Neuronal stem cell (in vitro differentiated cells): ENCODE data around the gene XPR1.

Experiments
- DNase-seq: peaks from one replicate; pipeline ENCODE4 v3.0.0-alpha.2; 2013; ENCODE audit warnings: low spot score
- H2AFZ ChIP-seq: one replicate; pipeline ENCODE4 v1.6.1; 2013; ENCODE audit warnings: mild to moderate bottlenecking, low read length, inconsistent platforms
- H2AK5ac ChIP-seq: 2 replicates; pipeline ENCODE4 v1.6.1; 2013; ENCODE audit warnings: low read depth, mild to moderate bottlenecking, inconsistent platforms, low read length, moderate library complexity, mixed read lengths
- H2BK120ac ChIP-seq: 2 replicates; pipeline ENCODE4 v1.6.1; 2013; ENCODE audit warnings: low read depth, mild to moderate bottlenecking, inconsistent platforms, low read length, moderate library complexity, mixed read lengths
- H2BK12ac ChIP-seq: one replicate; pipeline ENCODE4 v1.6.1; 2013; ENCODE audit warnings: low read length, inconsistent platforms
- H2BK15ac ChIP-seq: 2 replicates; pipeline ENCODE4 v1.6.1; 2013; ENCODE audit warnings: mild to moderate bottlenecking, low read length, inconsistent platforms, mixed read lengths
- H2BK5ac ChIP-seq: one replicate; pipeline ENCODE4 v1.6.1; 2013; ENCODE audit warnings: inconsistent platforms, mild to moderate bottlenecking, low read length, moderate library complexity
- H3K14ac ChIP-seq: one replicate; pipeline ENCODE4 v1.6.1; 2013; ENCODE audit warnings: low read length, inconsistent platforms
- H3K18ac ChIP-seq: 2 replicates; pipeline ENCODE4 v1.6.1; 2013; ENCODE audit warnings: low read length, inconsistent platforms
- H3K23ac ChIP-seq: 2 replicates; pipeline ENCODE4 v1.6.1; 2013; ENCODE audit warnings: low read depth, mild to moderate bottlenecking, mixed read lengths, low read length, inconsistent platforms; ENCODE audit not compliant: poor library complexity
- H3K27ac ChIP-seq: replicated peaks from 3 replicates; pipeline ENCODE4 v1.5.1; 2013; ENCODE audit warnings: low read length, inconsistent platforms
- H3K27me3 ChIP-seq, 3 experiments: 2 replicates each; pipeline ENCODE4 v1.6.1; 2013; ENCODE audit warnings: low read length in 3 of 3, mild to moderate bottlenecking in 2 of 3, inconsistent platforms in 1 of 3, low read depth in 1 of 3, mixed read lengths in 1 of 3, moderate library complexity in 1 of 3; ENCODE audit not compliant: control insufficient read depth in 3 of 3, insufficient read depth in 3 of 3
- H3K36me3 ChIP-seq, 2 donors: replicated peaks in 1 of 2; 2 replicates each; pipeline ENCODE4 v1.6.1; 2013; ENCODE audit warnings: low read length in 2 of 2; ENCODE audit not compliant: control insufficient read depth in 2 of 2, insufficient read depth in 2 of 2
- H3K4ac ChIP-seq: 2 replicates; pipeline ENCODE4 v1.6.1; 2013; ENCODE audit warnings: inconsistent platforms, mild to moderate bottlenecking, low read length, moderate library complexity
- H3K4me1 ChIP-seq, 2 donors: 1 replicate in 1 of 2; 2 replicates in 1 of 2; pipeline ENCODE4 v1.6.1; 2013; ENCODE audit warnings: low read length in 2 of 2, low read depth in 1 of 2; ENCODE audit not compliant: control insufficient read depth in 2 of 2, insufficient read depth in 1 of 2
- H3K4me2 ChIP-seq: one replicate; pipeline ENCODE4 v1.6.1; 2013; ENCODE audit warnings: mild to moderate bottlenecking, low read length, inconsistent platforms; ENCODE audit not compliant: insufficient read depth, poor library complexity, severe bottlenecking
- H3K4me3 ChIP-seq, 2 donors: 2 replicates each; pipeline ENCODE4 v1.5.1; 2013; ENCODE audit warnings: low read length in 2 of 2, mild to moderate bottlenecking in 2 of 2, inconsistent platforms in 1 of 2, moderate library complexity in 1 of 2
- H3K79me1 ChIP-seq: one replicate; pipeline ENCODE4 v1.6.1; 2013; ENCODE audit warnings: low read depth, mild to moderate bottlenecking, inconsistent platforms, low read length, moderate library complexity
- H3K9ac ChIP-seq: one replicate; pipeline ENCODE4 v1.6.1; 2013; ENCODE audit warnings: mild to moderate bottlenecking, low read depth, low read length, inconsistent platforms; ENCODE audit not compliant: poor library complexity
- H3K9me3 ChIP-seq, 2 donors: replicated peaks in 1 of 2; 2 replicates each; pipeline versions ENCODE3 to v1.6.1; 2013; ENCODE audit warnings: low read length in 2 of 2, mild to moderate bottlenecking in 2 of 2, inconsistent platforms in 1 of 2, low read depth in 1 of 2, mixed read lengths in 1 of 2, moderate library complexity in 1 of 2; ENCODE audit not compliant: control insufficient read depth in 2 of 2, insufficient read depth in 1 of 2
- H4K8ac ChIP-seq: one replicate; pipeline ENCODE4 v1.6.1; 2013; ENCODE audit warnings: low read depth, mild to moderate bottlenecking, inconsistent platforms, low read length, moderate library complexity
- H4K91ac ChIP-seq: one replicate; pipeline ENCODE4 v1.6.1; 2013; ENCODE audit warnings: low read length, low read depth, mild to moderate bottlenecking, inconsistent platforms; ENCODE audit not compliant: poor library complexity
- WGBS, 2 donors: extraction: QIAGEN DNeasy Blood & Tissue Kit; methylation state at CpG; one replicate each; pipeline ENCODE4 v1.1.7; 2013; ENCODE audit warnings: missing lambda C conversion rate in 2 of 2, mixed read lengths in 1 of 2; ENCODE audit not compliant: insufficient read length in 2 of 2, insufficient replicate concordance in 1 of 2; ENCODE audit errors: extremely low coverage in 2 of 2; 5-methylcytosine and 5-hydroxymethylcytosine counted together

The XPR1 gene

GRCh38 chr1:180595966-180596365, 35.9 kb upstream of the XPR1 start:
- no peak overlapping the region for H3K9ac ChIP-seq
- no CpG with 5 or more reads among the region's 2 CpGs for WGBS, 2 donors
- DNase-seq, result no peak
- no peak overlapping the region for H4K8ac ChIP-seq
- no peak overlapping the region for H2AK5ac ChIP-seq
- H3K14ac ChIP-seq, result no peak overlapping the region
- no peaks in the 10 kb centered on the region for H3K9me3 ChIP-seq
- no peak overlapping the region for H2BK15ac ChIP-seq
- H3K4me3 ChIP-seq, result no peak overlapping the region
- no peaks in the 10 kb centered on the region for H3K79me1 ChIP-seq
- H3K4ac ChIP-seq, result no peak overlapping the region
- H3K4me2 ChIP-seq, result no peak overlapping the region
- no peaks in the 10 kb centered on the region for H3K27me3 ChIP-seq
- H2BK12ac ChIP-seq, result no peak overlapping the region
- H4K91ac ChIP-seq, result no peak overlapping the region
- no peak overlapping the region for H3K18ac ChIP-seq
- no peak overlapping the region for H3K27ac ChIP-seq
- H3K4me1 ChIP-seq, result peaks cover 15 to 16% of the 10 kb centered on the region in 2 donors
- H2BK5ac ChIP-seq, result no peak overlapping the region
- H3K36me3 ChIP-seq, result no peaks in the 10 kb centered on the region
- no peak overlapping the region for H2AFZ ChIP-seq
- no peak overlapping the region for H3K23ac ChIP-seq
- H2BK120ac ChIP-seq, result no peak overlapping the region

- Histone ChIP-seq H4K91ac (no peak overlapping the region), H3K4me1 (peaks cover 15 to 16% of the 10 kb centered on the region in 2 donors), H3K27me3 (peaks cover 0 to 4% (median 0%) of the 10 kb centered on the region in 3 experiments), H3K9ac (no peak overlapping the region), H3K36me3 (no peaks in the 10 kb centered on the region), H4K8ac (no peak overlapping the region), H3K4me3 (no peak overlapping the region), H3K23ac (no peak overlapping the region), H3K4me2 (no peak overlapping the region), H2BK12ac (no peak overlapping the region), H2AK5ac (no peak overlapping the region), H3K9me3 (no peaks in the 10 kb centered on the region), H3K79me1 (no peaks in the 10 kb centered on the region), H3K4ac (no peak overlapping the region), H2BK120ac (no peak overlapping the region), H3K14ac (no peak overlapping the region), H3K18ac (no peak overlapping the region), H2BK15ac (no peak overlapping the region), H2AFZ (no peak overlapping the region), H2BK5ac (no peak overlapping the region), H3K27ac (no peak overlapping the region)
- no peak for DNase-seq
Measured at GRCh38 chr1:180597520-180597919, 34.3 kb upstream of the XPR1 start.

- no peak for DNase-seq
- no peak overlapping the region for H2BK15ac ChIP-seq
- H4K8ac ChIP-seq, result no peak overlapping the region
- no peaks in the 10 kb centered on the region for H3K36me3 ChIP-seq
- no peak overlapping the region for H3K4ac ChIP-seq
- H3K18ac ChIP-seq, result no peak overlapping the region
- no peak overlapping the region for H3K27ac ChIP-seq
- peaks cover 8 to 13% of the 10 kb centered on the region in 2 donors for H3K4me1 ChIP-seq
- no peak overlapping the region for H2BK12ac ChIP-seq
- no peak overlapping the region for H2AK5ac ChIP-seq
- H2AFZ ChIP-seq, result peak overlapping the region; percentile 66
- no peak overlapping the region for H3K23ac ChIP-seq
- no peaks in the 10 kb centered on the region for H3K9me3 ChIP-seq
- no peak overlapping the region for H3K14ac ChIP-seq
- H4K91ac ChIP-seq, result no peak overlapping the region
- no peak overlapping the region for H3K9ac ChIP-seq
- H2BK120ac ChIP-seq, result no peak overlapping the region
- H3K27me3 ChIP-seq, result peaks cover 0 to 4% (median 0%) of the 10 kb centered on the region in 3 experiments
- no peak overlapping the region for H3K4me2 ChIP-seq
- H2BK5ac ChIP-seq, result no peak overlapping the region
- no peak overlapping the region for H3K4me3 ChIP-seq
- WGBS, 2 donors, result no CpG with 5 or more reads among the region's 6 CpGs
- H3K79me1 ChIP-seq, result no peaks in the 10 kb centered on the region
Measured at GRCh38 chr1:180598333-180598974, 33.4 kb upstream of the XPR1 start.

GRCh38 chr1:180600343-180600742, 31.5 kb upstream of the XPR1 start:
- Histone ChIP-seq H3K79me1 (no peaks in the 10 kb centered on the region), H3K36me3 (no peaks in the 10 kb centered on the region), H3K27me3 (peaks cover 0 to 4% (median 0%) of the 10 kb centered on the region in 3 experiments), H3K4me3 (no peak overlapping the region), H3K4me2 (no peak overlapping the region), H3K4me1 (peaks cover 0 to 7% of the 10 kb centered on the region in 2 donors), H2AFZ (no peak overlapping the region), H4K8ac (no peak overlapping the region), H3K18ac (no peak overlapping the region), H2BK12ac (no peak overlapping the region), H3K4ac (no peak overlapping the region), H2AK5ac (no peak overlapping the region), H3K9ac (no peak overlapping the region), H3K27ac (no peak overlapping the region), H3K14ac (no peak overlapping the region), H3K9me3 (no peaks in the 10 kb centered on the region), H4K91ac (no peak overlapping the region), H2BK15ac (no peak overlapping the region), H2BK120ac (no peak overlapping the region), H2BK5ac (no peak overlapping the region), H3K23ac (no peak overlapping the region)
- DNase-seq, result no peak
- WGBS, 2 donors, result no CpG with 5 or more reads among the region's 1 CpG
